ENCODE measurements around the gene CDK17.
"Not testable (repeated sequence)": the region's sequence is repeated elsewhere in the genome, so short reads cannot be mapped to it uniquely, and the experiment has no call there.

CDK17 gene

DNA sequence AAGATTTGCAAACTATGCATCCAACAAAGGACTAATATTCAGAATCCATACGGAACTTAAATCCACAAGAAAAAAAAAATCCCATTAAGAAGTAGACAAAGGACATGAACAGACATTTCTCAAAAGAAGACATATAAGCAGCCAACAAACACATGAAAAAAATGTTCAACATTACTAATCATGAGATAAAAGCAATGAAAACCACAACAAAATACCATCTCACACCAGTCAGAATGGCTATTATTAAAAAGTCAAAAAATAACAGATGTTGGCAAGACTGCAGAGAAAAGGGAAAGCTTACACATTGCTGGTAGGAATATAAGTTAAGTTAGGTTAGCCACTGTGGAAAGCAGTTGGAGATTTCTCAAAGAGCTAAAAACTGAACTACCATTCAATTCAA, 16.2 kb downstream of the CDK17 start:
- DNase-seq, result no peak

DNA sequence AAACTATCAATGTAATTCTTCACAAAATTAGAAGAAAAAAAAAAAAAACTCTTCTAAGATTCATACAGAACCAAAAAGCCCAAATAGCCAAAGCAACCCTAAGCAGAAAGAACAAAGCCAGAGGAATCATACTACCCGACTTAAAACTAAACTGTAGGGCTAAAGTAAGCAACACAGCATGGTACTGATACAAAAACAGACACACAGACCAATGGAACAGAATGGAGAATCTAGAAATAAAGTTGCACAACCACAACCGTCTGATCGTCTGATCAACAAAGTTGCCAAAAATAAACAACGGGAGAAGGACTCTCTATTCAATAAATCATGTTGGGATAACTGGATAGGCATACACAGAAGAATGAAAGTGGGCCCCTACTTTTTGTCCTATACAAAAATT, 16.9 kb downstream of the CDK17 start:
- no peak for DNase-seq

DNA sequence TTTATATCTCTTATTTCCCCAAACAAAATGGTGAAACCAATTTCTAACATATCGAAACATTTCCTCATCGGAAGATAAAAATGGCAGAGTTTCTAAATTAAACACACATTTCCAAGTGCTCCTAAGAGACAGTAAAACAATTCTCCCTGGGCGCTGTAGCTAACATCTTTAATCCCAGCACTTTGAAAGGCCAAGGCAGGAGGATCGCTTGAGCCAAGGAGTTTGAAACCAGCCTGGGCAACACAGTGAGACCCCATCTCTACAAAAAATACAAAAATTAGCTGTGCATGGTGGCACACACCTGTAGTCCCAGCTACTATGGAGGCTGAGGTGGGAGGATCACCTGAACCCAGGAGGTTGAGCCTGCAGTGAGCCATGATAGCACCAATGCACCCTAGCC, 20.5 kb downstream of the CDK17 start:
- not testable (repeated sequence) for DNase-seq

DNA sequence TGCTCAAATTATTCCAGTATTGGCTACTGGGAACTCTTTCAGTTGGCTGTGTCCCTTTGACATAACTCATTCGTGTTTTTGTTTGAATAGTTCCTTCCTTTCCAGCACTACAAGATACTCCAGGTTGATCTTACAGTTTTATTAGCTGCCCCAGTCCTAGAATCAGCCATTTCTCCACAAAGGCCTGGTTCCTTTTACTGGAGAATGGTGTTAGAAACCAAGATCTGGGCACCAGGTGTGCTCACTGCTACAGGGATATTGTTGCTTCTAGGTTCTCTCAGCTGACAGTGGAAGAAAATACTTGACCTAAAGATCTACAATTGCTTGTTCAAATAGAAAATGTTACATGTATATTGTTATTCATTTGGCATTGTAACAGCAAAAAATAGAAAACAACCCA, 21.9 kb downstream of the CDK17 start:
- no peak for DNase-seq

DNA sequence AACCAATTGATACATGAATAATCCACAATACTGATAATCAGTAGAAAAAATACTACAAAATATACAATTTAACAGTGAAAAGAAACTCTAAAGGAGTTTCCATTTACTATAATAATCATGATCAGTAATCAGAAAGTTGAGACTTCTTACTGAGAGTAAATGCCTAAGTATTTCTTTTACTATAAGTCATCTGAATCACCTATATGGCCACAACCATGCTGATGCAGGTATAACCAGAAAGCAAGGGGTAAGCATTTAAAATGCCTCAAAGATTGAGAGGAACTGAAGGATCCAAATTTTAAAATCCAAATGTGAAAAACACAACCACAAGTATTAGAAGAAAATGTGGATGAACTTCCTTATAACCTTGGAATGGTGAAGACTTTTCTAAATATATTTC, 23.4 kb downstream of the CDK17 start:
- DNase-seq, result no peak

DNA sequence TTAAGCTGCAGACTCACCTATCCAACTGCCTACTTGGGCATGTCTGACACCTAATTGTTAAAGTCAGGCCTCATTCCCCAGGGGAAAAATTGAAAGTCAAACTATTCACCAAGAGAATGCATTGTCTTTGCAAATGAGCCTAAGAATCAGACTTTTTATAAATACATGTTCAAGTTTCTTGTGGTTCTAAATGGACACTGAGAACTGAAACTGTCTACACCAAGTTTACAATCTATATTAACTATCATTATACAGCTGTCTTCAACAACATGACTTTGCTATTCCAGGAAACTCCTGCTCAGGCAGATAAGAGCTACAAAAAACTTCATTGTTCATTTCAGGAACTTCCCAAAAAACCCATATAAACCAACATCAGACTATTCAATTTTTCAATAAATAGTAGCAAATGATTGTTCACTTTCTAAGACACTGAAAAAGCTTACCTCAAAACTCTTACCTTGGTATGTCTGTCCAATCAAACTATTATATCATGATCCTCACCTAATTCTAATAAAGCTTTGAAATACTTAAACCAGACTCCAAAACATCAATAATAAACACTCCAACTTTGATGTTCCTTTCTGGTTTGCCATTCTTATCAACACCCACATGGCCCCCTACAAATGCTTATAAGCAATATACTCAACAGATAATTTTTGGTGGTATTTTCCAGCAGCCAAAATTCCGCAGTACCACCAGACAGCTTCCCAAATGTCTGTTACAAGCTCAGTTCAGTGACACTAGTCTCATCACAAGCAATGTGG, 24.2 kb downstream of the CDK17 start:
- DNase-seq, result no peak

DNA sequence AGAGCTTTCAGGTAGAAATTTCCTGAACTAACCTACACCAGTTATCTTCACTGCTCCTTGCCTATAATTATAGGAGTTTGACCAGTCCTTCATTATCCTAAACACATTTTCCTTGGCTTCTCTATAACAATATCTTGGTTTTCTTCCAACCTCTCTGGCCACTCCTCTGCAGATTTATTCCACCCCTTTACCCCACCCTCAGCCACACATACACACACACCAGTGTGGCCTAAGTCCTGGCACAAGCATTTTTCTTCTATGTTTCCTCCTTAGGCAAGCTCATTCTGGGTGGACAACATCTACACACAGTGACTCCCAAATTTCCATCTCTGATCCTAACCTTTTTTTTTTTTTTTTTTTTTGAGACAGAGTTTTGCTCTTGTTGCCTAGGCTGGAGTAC, 25.1 kb downstream of the CDK17 start:
- no peak for DNase-seq

DNA sequence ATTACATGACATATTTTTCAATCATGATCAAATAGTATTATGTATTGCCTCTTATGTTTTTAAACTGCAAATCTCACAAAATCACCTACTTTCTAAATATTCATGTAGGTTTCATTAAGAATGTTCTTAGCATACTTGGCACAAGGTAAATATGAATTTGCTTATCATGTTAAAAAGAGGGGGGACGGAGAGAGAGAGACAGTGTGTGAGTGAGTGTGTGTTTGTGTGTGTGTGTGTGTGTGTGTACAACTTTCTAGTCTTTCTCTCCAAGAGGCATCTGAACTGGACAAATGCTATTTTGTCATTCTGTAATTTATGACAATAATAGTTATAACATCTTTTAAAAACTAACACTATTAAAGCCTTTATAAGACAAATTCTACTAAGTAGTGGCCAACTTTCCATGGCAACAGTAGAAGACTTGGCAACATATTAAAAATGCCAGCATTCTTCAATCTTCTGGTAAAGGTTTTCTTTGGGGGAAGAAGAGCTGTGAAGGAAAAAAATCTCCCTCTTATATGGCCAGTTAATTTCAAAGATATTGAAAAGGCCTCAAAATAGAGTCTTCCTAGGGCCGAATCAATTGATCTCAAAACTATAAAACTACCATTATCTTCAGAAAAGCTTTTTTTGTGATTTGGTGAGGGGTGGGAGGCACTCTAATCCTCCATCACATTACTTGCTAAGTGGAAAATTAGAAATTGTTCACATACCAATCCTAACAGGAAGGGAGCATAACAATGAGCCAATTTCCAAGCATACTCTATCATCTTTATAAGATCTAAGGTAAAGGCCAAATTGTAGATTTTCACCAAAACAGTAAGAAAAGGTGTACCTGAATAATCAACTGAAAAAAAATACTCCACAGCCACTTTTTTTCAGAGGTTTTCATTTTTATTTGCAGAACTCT, 28.2 kb downstream of the CDK17 start:
- no peak for DNase-seq

DNA sequence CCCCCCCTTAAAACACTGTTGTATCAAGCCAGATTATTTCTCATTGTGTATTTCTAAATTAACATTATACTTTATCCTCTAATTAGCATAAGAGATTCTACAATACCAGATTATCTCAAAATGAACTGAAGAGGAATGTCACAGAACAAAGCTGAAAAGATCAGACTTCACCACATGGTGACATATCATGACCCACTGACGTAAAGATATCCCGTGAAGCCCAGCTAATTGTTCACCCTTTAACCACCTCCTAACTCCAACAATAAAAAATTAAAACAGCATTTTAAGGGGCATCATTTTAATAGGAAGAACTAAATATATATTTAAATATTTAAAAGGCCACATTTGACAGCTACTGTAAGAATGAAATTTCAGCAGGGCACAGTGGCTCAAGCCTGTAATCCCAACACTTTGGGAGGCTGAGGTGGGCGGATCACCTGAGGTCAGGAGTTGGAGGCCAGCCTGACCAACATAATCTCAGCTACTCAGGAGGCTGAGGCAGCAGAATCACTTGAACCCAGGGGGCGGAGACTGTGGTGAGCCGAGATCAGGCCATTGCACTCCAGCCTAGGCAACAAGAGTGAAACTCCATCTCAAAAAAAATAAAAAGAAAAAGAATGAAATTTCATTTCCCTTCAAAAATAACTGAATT, 29.0 kb downstream of the CDK17 start:
- no peak for DNase-seq

DNA sequence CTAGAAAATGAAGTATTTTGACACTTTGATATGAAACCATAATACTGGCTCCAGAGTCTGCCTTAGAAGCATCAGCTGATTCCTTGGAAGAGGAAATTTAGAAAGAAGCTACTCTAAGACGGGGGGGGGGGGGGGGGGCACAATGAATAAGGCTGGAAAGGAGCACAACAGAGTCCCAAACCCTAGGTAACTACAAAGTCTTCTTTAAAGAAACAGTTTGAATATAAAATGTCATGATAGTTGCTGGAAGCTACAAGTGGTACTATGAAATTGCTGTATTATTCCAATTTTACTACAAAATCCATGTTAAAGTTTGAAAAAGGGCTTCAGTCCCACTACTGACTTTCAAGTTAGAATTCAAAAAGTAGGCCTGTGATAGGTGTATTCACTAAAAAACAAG, 31.6 kb downstream of the CDK17 start:
- DNase-seq, result no peak

DNA sequence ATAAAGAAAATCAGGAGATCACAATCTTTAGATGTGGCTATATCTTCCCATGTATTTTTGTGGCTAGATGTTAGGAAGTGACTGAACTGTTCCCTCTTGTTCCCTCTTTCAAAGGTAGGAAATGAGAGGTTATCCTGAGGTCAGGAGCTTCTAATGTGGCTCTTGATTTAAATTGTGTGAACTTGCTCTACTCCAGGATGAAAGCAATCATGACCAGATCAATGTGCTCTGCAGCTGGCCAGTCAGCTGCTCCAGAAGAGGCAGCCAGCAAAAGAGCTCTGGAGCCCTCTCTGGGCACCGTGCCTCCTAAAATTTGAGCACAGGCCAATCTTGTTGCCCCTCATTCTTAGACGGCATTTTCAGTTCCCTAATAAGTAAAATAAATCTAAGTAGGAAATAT, 32.0 kb downstream of the CDK17 start:
- no peak for DNase-seq

DNA sequence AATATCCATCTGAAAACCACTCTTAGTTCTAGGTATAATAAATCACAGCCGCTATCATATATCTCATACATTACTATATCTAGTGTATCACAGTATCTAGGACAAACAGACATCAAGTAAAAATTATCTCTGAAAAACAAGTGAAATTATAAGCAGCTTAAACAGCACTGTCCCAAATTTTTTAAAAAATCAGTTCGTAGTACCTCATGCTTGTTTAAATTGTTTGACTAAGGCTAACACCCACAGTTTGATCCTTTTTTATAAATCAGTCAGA, 33.9 kb downstream of the CDK17 start:
- no peak for DNase-seq

DNA sequence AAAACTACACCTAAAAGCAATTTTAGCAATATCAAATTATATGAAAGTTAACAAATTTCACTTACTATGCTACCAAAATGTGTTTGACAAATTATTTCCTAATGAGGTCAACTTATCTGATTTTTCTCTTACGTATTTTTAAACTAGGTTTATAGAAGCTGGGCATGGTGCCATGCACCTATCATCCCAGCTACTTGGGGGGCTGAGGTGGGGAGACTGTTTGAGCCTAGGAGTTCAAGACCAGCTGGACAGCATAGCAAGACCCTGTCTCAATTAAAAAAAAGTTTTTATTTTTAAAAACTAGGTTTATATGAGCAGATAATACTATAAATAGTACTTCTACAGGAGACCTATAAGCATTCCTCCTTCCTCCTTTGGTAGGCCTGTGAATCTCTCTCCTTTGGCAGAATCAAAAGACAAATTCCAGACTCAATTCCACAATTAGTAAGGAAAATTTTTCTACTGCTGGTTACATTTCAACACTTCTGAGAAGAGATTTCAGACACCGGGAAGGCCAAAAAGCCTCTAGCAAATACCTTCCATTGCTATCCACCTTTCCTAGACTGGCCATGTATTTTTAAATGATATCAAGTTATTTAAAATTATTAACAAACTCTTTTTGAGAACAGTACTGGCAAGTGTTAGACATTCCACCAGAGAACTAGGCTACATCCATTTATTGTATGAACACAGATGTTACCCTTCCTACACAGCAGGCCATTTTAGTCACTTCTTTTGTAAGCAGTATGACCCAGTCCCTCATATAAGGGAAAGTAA, 34.4 kb downstream of the CDK17 start:
- no peak for DNase-seq

DNA sequence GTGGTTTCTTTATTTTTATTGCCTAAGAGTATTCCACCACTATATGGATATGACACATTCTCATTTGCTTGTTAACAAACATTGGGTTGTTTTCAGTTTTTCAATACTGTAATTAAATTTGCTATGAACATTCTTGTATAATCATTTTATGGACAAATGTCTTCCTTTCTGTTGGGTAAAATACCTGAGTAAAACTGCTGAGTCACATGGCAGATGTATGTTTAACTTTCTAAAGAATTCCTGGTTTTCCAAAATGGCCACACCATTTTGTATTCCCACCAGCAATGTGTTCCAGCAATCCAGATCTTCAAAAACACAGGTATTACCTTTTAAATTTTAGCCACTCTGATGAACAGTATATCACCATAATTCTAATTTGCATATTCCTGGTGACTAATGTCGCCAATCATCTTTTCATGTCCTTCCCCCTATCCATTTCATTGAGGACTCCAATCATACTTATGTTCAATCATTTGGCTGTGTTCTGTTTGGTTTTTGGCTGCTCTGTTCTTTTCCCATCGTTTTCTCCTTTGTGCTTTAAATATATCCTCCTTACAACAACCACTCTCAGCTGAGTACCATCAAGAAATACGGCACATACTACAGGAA, 36.0 kb downstream of the CDK17 start:
- DNase-seq, result no peak

DNA sequence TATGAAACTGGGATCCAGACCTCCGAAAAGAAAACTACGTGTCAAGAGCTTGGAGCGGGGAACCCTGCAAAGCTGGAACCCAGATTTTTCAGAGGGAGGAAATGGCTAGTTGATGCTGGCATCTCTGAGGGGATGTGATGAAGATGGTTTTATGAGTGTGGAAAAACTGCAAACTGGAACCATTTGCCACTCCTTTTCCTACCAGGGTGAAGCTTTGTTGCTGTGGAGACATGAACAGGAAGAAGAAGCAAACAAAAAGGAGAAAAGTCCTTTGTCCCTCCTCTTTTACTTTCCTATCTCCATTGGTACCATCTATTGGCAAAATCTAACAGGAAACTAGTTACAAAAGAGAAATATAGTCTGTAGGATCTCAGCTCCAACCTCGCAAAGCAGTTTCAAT, 39.2 kb downstream of the CDK17 start:
- DNase-seq, result no peak

DNA sequence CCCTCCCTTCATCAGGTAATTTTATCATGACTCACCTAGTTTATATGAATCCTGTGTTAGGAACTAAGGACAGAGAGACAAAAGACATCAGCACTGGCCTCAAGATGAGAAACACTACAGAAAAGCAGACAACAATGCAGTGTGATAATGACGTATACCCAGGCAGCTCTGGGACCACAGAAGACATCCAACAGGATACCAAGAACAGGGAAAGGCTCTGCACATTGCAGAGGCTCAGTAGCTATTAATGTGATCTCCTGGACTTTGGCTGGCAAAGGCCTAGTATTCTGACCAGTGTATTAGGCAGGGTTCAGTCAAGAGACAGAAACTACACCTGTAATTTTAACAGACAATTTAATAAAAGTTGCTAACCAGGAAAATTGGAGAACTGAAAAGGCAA, 39.7 kb downstream of the CDK17 start:
- DNase-seq, result no peak

DNA sequence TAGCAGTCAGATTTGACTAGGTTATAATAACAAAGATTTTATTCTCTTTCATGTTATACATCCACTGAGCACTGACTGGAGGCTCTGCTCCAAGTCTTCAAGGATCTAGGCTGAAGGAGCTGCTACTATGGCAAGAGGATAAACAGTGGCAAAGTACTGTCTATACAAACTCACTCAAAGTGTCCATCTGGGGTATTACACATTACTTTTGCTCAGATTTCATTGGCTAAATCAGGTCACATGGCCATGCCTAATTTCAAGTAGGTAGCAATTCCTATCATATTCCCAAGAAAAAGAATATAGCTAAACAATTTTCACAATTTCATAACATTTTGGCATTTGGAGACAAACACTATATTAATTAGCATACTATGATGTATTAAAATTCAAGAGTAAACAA, 40.9 kb downstream of the CDK17 start:
- DNase-seq, result no peak

DNA sequence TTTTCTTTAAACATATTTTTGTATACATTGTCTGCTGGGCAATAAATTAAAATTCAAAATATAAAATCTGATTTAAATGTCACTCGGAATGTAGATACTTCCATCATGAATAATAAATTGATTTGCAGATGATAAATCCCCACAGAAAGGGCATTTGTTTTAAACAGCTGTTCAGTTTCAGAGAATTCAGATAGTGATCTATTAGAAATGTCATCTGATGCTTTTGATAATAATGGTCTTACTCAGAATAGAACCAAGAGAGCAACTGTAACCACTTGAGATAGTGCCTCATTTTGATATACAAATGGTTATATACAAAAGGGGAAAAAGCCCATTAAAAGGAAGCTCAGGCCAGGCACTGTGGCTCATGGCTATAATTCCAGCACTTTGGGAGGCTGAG, 43.4 kb downstream of the CDK17 start:
- DNase-seq, result no peak

DNA sequence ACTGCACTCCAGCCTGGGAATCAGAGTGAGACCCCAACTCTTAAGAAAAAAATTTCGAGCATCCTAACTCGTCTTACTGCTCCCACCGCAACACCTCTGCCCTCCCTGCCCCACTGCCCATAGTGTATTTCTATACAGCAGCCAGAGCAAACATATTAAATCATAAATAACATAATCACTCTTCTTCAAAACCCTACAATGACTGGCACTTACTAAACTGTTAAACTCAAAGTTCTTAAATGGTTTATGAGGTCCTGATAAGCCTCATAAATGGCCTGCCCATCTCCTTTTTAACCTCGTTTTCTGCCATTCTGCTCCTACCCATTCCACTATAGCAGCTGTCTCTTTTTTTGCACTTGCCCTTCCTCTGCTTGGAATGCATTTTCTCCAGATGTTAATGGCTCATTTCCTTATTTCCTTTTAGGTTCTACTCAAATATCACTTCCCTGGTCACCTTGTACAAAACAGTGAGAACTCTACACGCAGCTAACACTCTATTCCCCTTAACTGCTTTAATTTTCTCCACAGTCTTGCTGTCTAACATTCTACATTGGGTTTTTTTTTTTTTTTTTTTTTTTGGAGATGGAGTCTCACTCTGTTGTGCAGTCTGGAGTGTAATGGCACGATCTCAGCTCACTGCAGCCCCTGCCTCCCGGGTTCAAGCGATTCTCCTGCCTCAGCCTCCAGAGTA, 45.2 kb downstream of the CDK17 start:
- DNase-seq, result no peak

DNA sequence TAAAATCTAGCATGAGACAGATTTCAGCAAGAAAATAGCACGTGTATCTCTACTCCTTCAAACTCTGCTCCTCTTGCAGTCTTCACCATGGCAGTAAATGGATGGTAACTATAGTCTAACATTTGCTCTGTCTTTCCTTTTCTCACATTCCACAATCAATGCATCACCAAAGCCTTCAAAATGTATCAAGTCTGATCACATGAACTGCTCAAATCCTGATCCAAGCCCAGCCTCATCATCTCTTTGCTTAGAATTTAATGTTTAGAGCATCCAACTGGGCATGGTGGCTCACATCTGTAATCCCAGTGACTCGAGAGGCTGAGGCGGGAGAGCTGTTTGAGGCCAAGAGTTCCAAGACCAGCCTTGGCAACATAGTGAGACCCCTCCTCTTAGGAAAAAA, 45.9 kb downstream of the CDK17 start:
- no peak for DNase-seq

DNA sequence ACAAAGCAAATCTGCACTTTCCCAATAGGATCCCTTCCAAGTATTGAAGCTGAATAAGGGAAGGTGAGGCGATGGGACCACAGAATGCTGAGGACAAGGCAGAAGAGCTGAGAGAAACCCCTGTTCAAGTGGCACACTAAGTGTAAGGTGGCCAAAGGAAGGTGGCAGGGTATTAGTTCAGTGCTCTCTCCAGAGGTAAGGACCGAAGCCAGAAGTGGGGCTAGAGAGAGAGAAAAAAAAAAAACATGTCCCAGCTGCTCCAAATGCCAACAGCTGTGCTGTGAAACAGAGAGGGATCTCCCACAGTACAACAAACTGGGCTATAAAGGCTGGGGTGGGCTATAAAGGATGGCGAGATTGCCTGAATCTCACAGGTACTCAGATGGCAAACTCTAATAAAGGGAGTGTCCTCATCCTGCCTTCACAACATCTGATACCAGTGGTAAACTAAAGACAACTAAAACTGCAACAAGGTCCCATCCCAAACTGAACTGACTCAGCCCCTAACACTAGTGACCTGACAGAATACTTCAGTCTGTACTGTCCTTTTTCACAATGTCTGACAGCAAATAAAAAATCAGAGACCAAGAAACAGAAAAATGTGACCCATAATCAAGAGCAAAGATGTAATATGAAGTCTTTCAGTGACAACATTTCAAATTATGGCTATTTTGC, 47.9 kb downstream of the CDK17 start:
- peak; percentile 12 for DNase-seq

DNA sequence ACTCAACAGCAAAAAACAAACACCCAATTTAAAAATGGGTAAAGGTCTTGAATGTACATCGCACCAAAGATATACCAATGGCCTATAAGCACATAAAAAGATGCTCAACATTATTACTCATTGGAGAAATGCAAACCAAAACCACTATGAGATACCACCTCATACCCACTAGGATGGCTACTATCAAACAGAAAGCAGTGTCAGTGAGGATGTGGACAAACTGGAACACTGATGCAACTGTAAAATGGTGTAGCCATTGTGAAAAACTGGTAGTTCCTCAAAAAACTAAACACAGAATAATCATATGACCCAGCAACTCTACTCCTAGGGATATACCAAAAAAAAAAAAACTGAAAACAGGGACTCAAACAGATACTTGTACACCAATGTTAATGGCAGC, 49.3 kb downstream of the CDK17 start:
- DNase-seq, result no peak

All from NCI-H1694 treated with DMSO at 0.1 percent for 48 hours (cell line).